Progenitor cell of endocrine pancreas (in vitro differentiated cells): ENCODE measurements around the gene UGDH. TPM values are rescaled to one million over a fixed set of nuclear protein-coding genes. Genes with fewer than 3 reads are reported as not detected.

Experiments
- DNase-seq: peaks from one replicate; pipeline ENCODE4 v3.0.0; 2021; ENCODE audit warnings: low spot score; ENCODE audit not compliant: unreplicated experiment
- H3K27ac Mint-ChIP-seq: 2 replicates; pipeline ENCODE4 v1.8.0; 2021; ENCODE audit warnings: mild to moderate bottlenecking, moderate library complexity, mixed read lengths
- H3K27me3 Mint-ChIP-seq: 2 replicates; pipeline ENCODE4 v1.8.0; 2021; ENCODE audit warnings: mixed read lengths
- H3K36me3 Mint-ChIP-seq: 2 replicates; pipeline ENCODE4 v1.8.0; 2022; ENCODE audit warnings: mixed read lengths; ENCODE audit not compliant: insufficient read depth
- H3K4me1 Mint-ChIP-seq: 2 replicates; pipeline ENCODE4 v1.8.0; 2021; ENCODE audit warnings: low read depth, mixed read lengths
- H3K4me3 Mint-ChIP-seq: 2 replicates; pipeline ENCODE4 v1.8.0; 2021; ENCODE audit warnings: low read depth, mild to moderate bottlenecking, moderate library complexity, mixed read lengths
- H3K9me3 Mint-ChIP-seq: 2 replicates; pipeline ENCODE4 v1.8.0; 2021; ENCODE audit warnings: low read depth, mixed read lengths
- CTCF ChIP-seq: fragments of 200-600 bp; sonication (generic); IDR thresholded peaks from one replicate; pipeline ENCODE4 v1.5.0; 2021; ENCODE audit warnings: antibody characterized with exemption, mild to moderate bottlenecking; ENCODE audit not compliant: unreplicated experiment
- total RNA-seq: library from RNA; stranded (reverse); gene quantifications from 2 replicates; pipeline ENCODE4 v1.2.1, GENCODE V29; 2021

The UGDH gene
- total RNA-seq, 1 donor from 2014 or later: 607 TPM

GRCh38 chr4:39568805-39569204 lies 41.6 kb upstream of the UGDH start:
- DNase-seq: no peak
- H3K4me3 Mint-ChIP-seq: no peak overlapping the region
- H3K4me1 Mint-ChIP-seq: peaks cover 26% of the 10 kb centered on the region
- H3K36me3 Mint-ChIP-seq: peaks cover 26% of the 10 kb centered on the region
- H3K27ac Mint-ChIP-seq: peak overlapping the region; percentile 93
- H3K27me3 Mint-ChIP-seq: no peaks in the 10 kb centered on the region
- no peak for TF ChIP-seq CTCF
- H3K9me3 Mint-ChIP-seq: peaks cover 12% of the 10 kb centered on the region

- Mint-ChIP-seq H3K36me3 (peaks cover 25% of the 10 kb centered on the region), H3K4me1 (peaks cover 24% of the 10 kb centered on the region), H3K27ac (peak overlapping the region; percentile 86), H3K27me3 (no peaks in the 10 kb centered on the region), H3K9me3 (peaks cover 12% of the 10 kb centered on the region), H3K4me3 (no peak overlapping the region)
- no peak for TF ChIP-seq CTCF
- DNase-seq: no peak
These were observed 38.8 kb upstream of the UGDH start for GRCh38 chr4:39565878-39566600.

GRCh38 chr4:39563346-39563847 lies 36.2 kb upstream of the UGDH start:
- Mint-ChIP-seq H3K27ac (peak overlapping the region; percentile 89), H3K27me3 (no peaks in the 10 kb centered on the region), H3K36me3 (peaks cover 30% of the 10 kb centered on the region), H3K9me3 (peaks cover 18% of the 10 kb centered on the region), H3K4me1 (peaks cover 27% of the 10 kb centered on the region), H3K4me3 (no peak overlapping the region)
- no peak for TF ChIP-seq CTCF
- DNase-seq: no peak

- no peak for DNase-seq
- TF ChIP-seq CTCF: no peak
- no peaks in the 10 kb centered on the region for H3K27me3 Mint-ChIP-seq
- H3K4me3 Mint-ChIP-seq: no peak overlapping the region
- peaks cover 18% of the 10 kb centered on the region for H3K9me3 Mint-ChIP-seq
- peaks cover 27% of the 10 kb centered on the region for H3K4me1 Mint-ChIP-seq
- peak overlapping the region; percentile 89 for H3K27ac Mint-ChIP-seq
- H3K36me3 Mint-ChIP-seq: peaks cover 31% of the 10 kb centered on the region
These were observed 35.6 kb upstream of the UGDH start for GRCh38 chr4:39562792-39563191.

GRCh38 chr4:39559626-39560025 lies 32.4 kb upstream of the UGDH start:
- Mint-ChIP-seq H3K27ac (peak overlapping the region; percentile 98), H3K4me3 (no peak overlapping the region), H3K27me3 (no peaks in the 10 kb centered on the region), H3K4me1 (peaks cover 38% of the 10 kb centered on the region), H3K36me3 (peaks cover 23% of the 10 kb centered on the region), H3K9me3 (peaks cover 7% of the 10 kb centered on the region)
- no peak for DNase-seq
- no peak for TF ChIP-seq CTCF
